PFSK-1 (cell line): ENCODE data around the gene FMO5.

ENCODE experiments used
- FOXP2 ChIP-seq: optimal IDR thresholded peaks from 2 replicates; pipeline ENCODE3; 2011; ENCODE audit warnings: borderline replicate concordance, control low read depth, inconsistent platforms; ENCODE audit not compliant: insufficient read depth; ENCODE audit errors: extremely low read length, extremely low read depth
- POLR2AphosphoS5 ChIP-seq: IDR thresholded peaks from 2 replicates; pipeline ENCODE4 v1.6.1; 2012; ENCODE audit warnings: low read depth, mild to moderate bottlenecking, control low read depth, low read length, moderate library complexity
- REST ChIP-seq, 2 experiments: IDR thresholded peaks; 2 replicates each; pipeline versions ENCODE4 v1.6.1 to v1.8.0; 2011 to 2012; ENCODE audit warnings: low read depth in 2 of 2, low read length in 2 of 2, control low read depth in 1 of 2, inconsistent platforms in 1 of 2, mild to moderate bottlenecking in 1 of 2, moderate library complexity in 1 of 2; ENCODE audit not compliant: insufficient read depth in 1 of 2
- SIN3A ChIP-seq: IDR thresholded peaks from 2 replicates; pipeline ENCODE4 v1.6.1; 2012; ENCODE audit warnings: mild to moderate bottlenecking, low read length, moderate library complexity, borderline replicate concordance; ENCODE audit not compliant: insufficient read depth
- TAF1 ChIP-seq: IDR thresholded peaks from 2 replicates; pipeline ENCODE4 v1.6.1; 2012; ENCODE audit warnings: low read length, control low read depth, borderline replicate concordance; ENCODE audit not compliant: insufficient read depth

FMO5 gene

GRCh38 chr1:147168626-147169058 is 56.5 kb downstream of the FMO5 start:
- TF ChIP-seq POLR2AphosphoS5 (no peak), SIN3A (no peak), FOXP2 (no peak), TAF1 (no peak), REST (IDR thresholded peaks at IDR 0.05; ENCODE audit: insufficient read depth in 1 of 2, low read depth in 2 of 2, low read length in 2 of 2) (no peak)

GRCh38 chr1:147167365-147167764 is 57.8 kb downstream of the FMO5 start:
- TF ChIP-seq REST (IDR thresholded peaks at IDR 0.05; ENCODE audit: insufficient read depth in 1 of 2, low read depth in 2 of 2, low read length in 2 of 2), result no peak
- TF ChIP-seq SIN3A, result no peak
- no peak for TF ChIP-seq FOXP2
- no peak for TF ChIP-seq POLR2AphosphoS5
- TF ChIP-seq TAF1, result no peak

GRCh38 chr1:147163019-147163418 is 62.1 kb downstream of the FMO5 start:
- no peak for TF ChIP-seq TAF1
- no peak for TF ChIP-seq SIN3A
- no peak for TF ChIP-seq REST (IDR thresholded peaks at IDR 0.05; ENCODE audit: insufficient read depth in 1 of 2, low read depth in 2 of 2, low read length in 2 of 2)
- no peak for TF ChIP-seq POLR2AphosphoS5

- no peak for TF ChIP-seq FOXP2
- TF ChIP-seq TAF1, result no peak
- TF ChIP-seq POLR2AphosphoS5, result no peak
These were observed 63.0 kb downstream of the FMO5 start for GRCh38 chr1:147162093-147162492.

- no peak for TF ChIP-seq POLR2AphosphoS5
- no peak for TF ChIP-seq FOXP2
- TF ChIP-seq SIN3A, result no peak
- TF ChIP-seq REST (IDR thresholded peaks at IDR 0.05; ENCODE audit: insufficient read depth in 1 of 2, low read depth in 2 of 2, low read length in 2 of 2), result no peak
- no peak for TF ChIP-seq TAF1
These were observed 68.5 kb downstream of the FMO5 start for GRCh38 chr1:147156642-147157041.
